HCT116 (cell line): ENCODE results near the gene EIF5B. TPM values are rescaled to one million over a fixed set of nuclear protein-coding genes. Genes with fewer than 3 reads are reported as not detected.
A peak's percentile ranks its signal among the peaks of the same experiment; 100 is the strongest.

Experiments
- ATAC-seq: fragments of 200-7000 bp; cut with Tn5 transposase; 2 replicates; pipeline ENCODE4 v1.9.1; 2020; ENCODE audit warnings: mild to moderate bottlenecking, moderate library complexity
- BruUV-seq: library from RNA; stranded (reverse); fragments of 400-500 nt; replicated peaks from 2 replicates; lab custom pipeline; 2021; lab: Mats Ljungman, UMichigan
- CTCF ChIA-PET: fragments of 300-600 bp; sonication (Branson Sonifier 250); formaldehyde crosslinking; loops from one replicate; lab custom pipeline; 2021; ENCODE audit warnings: antibody characterized with exemption; lab: Charles Lee
- POLR2A ChIA-PET: fragments of 300-600, 350-600 bp; sonication (Branson Sonifier 250); formaldehyde crosslinking; loops from one replicate; lab custom pipeline; 2021; ENCODE audit warnings: antibody characterized with exemption; lab: Charles Lee
- RAD21 ChIA-PET, 2 experiments: fragments of 300-600 bp; sonication (Branson Sonifier 250); formaldehyde crosslinking; loops; one replicate each; lab custom pipeline; 2023; ENCODE audit warnings: low total read pairs in 2 of 2; ENCODE audit not compliant: uncharacterized antibody in 2 of 2, unreplicated experiment in 2 of 2, low non-redundant PET in 1 of 2; lab: Charles Lee
- DNase-seq: peaks from one replicate; pipeline ENCODE4 v3.0.0-alpha.2; 2010; ENCODE audit warnings: low read depth, low spot score
- H2AFZ ChIP-seq: fragments of 200-600 bp; shearing (Covaris generic), sonication (generic); 2 replicates; pipeline ENCODE4 v1.6.1; 2017; ENCODE audit warnings: low read depth, mixed run types, mixed read lengths, antibody characterized with exemption, low read length; ENCODE audit not compliant: poor library complexity, severe bottlenecking
- H3K27ac ChIP-seq: 2 replicates; pipeline ENCODE4 v1.5.1; 2012; ENCODE audit warnings: low read depth, low read length
- H3K27me3 ChIP-seq: fragments of 200-600 bp; sonication (generic); 2 replicates; pipeline ENCODE4 v1.6.1; 2016; ENCODE audit warnings: mixed run types, low read length, mixed read lengths; ENCODE audit not compliant: insufficient read depth
- H3K36me3 ChIP-seq, 2 experiments: fragments of 200-500 bp in 1 of 2; fragments of 200-600 bp in 1 of 2; sonication (Bioruptor generic) in 1 of 2; sonication (generic) in 1 of 2; 2 replicates each; pipeline versions ENCODE4 v1.5.1 to v1.6.1; 2014 to 2016; ENCODE audit warnings: low read length in 2 of 2, inconsistent platforms in 1 of 2, mixed read lengths in 1 of 2, mixed run types in 1 of 2; ENCODE audit not compliant: insufficient read depth in 2 of 2, control insufficient read depth in 1 of 2
- H3K4me1 ChIP-seq, 2 experiments: fragments of 200-600 bp in 1 of 2; sonication (generic) in 1 of 2; 2 replicates each; pipeline versions ENCODE4 v1.5.1 to v1.6.1; 2012 to 2017; ENCODE audit warnings: low read length in 2 of 2, inconsistent platforms in 1 of 2, mild to moderate bottlenecking in 1 of 2, mixed read lengths in 1 of 2, mixed run types in 1 of 2, moderate library complexity in 1 of 2; ENCODE audit not compliant: insufficient read depth in 2 of 2, control insufficient read depth in 1 of 2
- H3K4me2 ChIP-seq: fragments of 200-600 bp; sonication (generic); 2 replicates; pipeline ENCODE4 v1.6.1; 2017; ENCODE audit warnings: mixed run types, low read length, mixed read lengths
- H3K4me3 ChIP-seq, 2 experiments: fragments of 200-600 bp in 1 of 2; sonication (generic) in 1 of 2; replicated peaks in 1 of 2; 2 replicates each; pipeline ENCODE4 v1.5.1; 2011 to 2016; ENCODE audit warnings: low read length in 2 of 2, control low read depth in 1 of 2, low read depth in 1 of 2, mild to moderate bottlenecking in 1 of 2, mixed read lengths in 1 of 2, mixed run types in 1 of 2
- H3K79me2 ChIP-seq: fragments of 200-600 bp; sonication (generic); 2 replicates; pipeline ENCODE4 v1.6.1; 2017; ENCODE audit warnings: mild to moderate bottlenecking, mixed run types, low read length, moderate library complexity, mixed read lengths; ENCODE audit not compliant: insufficient read depth
- H3K9ac ChIP-seq: fragments of 200-600 bp; sonication (generic); 2 replicates; pipeline ENCODE4 v1.6.1; 2016; ENCODE audit warnings: low read length, mixed read lengths
- H3K9me2 ChIP-seq: fragments of 200-600 bp; sonication (generic), shearing (Covaris generic); 2 replicates; pipeline ENCODE4 v1.6.1; 2017; ENCODE audit warnings: mixed run types, mild to moderate bottlenecking, moderate library complexity; ENCODE audit not compliant: insufficient read depth
- H3K9me3 ChIP-seq, 2 experiments: fragments of 200-500 bp in 1 of 2; fragments of 200-600 bp in 1 of 2; sonication (Bioruptor generic) in 1 of 2; sonication (generic) in 1 of 2; 2 replicates each; pipeline ENCODE4 v1.6.1; 2014 to 2017; ENCODE audit warnings: low read length in 2 of 2, mixed read lengths in 2 of 2, inconsistent platforms in 1 of 2, low read depth in 1 of 2, mild to moderate bottlenecking in 1 of 2, mixed run types in 1 of 2, moderate library complexity in 1 of 2; ENCODE audit not compliant: control insufficient read depth in 1 of 2, insufficient read depth in 1 of 2
- H4K20me1 ChIP-seq: fragments of 200-600 bp; sonication (generic), shearing (Covaris generic); 2 replicates; pipeline ENCODE4 v1.6.1; 2017; ENCODE audit warnings: mixed run types, mild to moderate bottlenecking, moderate library complexity; ENCODE audit not compliant: insufficient read depth
- CBX3 ChIP-seq: IDR thresholded peaks from 2 replicates; pipeline ENCODE4 v1.6.1; 2012; ENCODE audit warnings: low read depth
- EGR1 ChIP-seq: IDR thresholded peaks from 2 replicates; pipeline ENCODE4 v1.6.1; 2012; ENCODE audit warnings: low read depth
- EZH2 ChIP-seq: fragments of 200-600 bp; sonication (generic); IDR thresholded peaks from 2 replicates; pipeline ENCODE4 v1.6.1; 2017; ENCODE audit warnings: antibody characterized with exemption, mixed run types
- EZH2phosphoT487 ChIP-seq: fragments of 200-600 bp; IDR thresholded peaks from 2 replicates; pipeline ENCODE4 v1.6.1; 2018; ENCODE audit warnings: antibody characterized with exemption, borderline replicate concordance
- FOSL1 ChIP-seq: IDR thresholded peaks from 2 replicates; pipeline ENCODE4 v1.6.1; 2012; ENCODE audit warnings: low read depth
- POLR2A ChIP-seq: IDR thresholded peaks from 2 replicates; pipeline ENCODE4 v1.7.0; 2011; ENCODE audit warnings: borderline replicate concordance; ENCODE audit not compliant: insufficient read depth, insufficient read length; ENCODE audit errors: extremely low read depth
- POLR2AphosphoS5 ChIP-seq: IDR thresholded peaks from 2 replicates; pipeline ENCODE4 v1.6.1; 2011; ENCODE audit warnings: mild to moderate bottlenecking, low read depth, low read length, moderate library complexity
- RAD21 ChIP-seq: IDR thresholded peaks from 2 replicates; pipeline ENCODE4 v1.6.1; 2012; ENCODE audit warnings: low read depth, mild to moderate bottlenecking
- SP1 ChIP-seq: IDR thresholded peaks from 2 replicates; pipeline ENCODE4 v1.6.1; 2012; ENCODE audit warnings: low read depth
- TCF7L2 ChIP-seq: IDR thresholded peaks from 2 replicates; pipeline ENCODE4 v1.7.0; 2011; ENCODE audit warnings: borderline replicate concordance, inconsistent platforms; ENCODE audit not compliant: insufficient read depth, insufficient read length; ENCODE audit errors: extremely low read depth
- YY1 ChIP-seq: IDR thresholded peaks from 2 replicates; pipeline ENCODE4 v1.6.1; 2011; ENCODE audit warnings: low read length, low read depth, moderate library complexity, mild to moderate bottlenecking; ENCODE audit not compliant: insufficient replicate concordance; ENCODE audit errors: extremely low read depth
- ZFX ChIP-seq: fragments of 450-650 bp; IDR thresholded peaks from 2 replicates; pipeline ENCODE4 v1.6.1; 2017
- ZNF274 ChIP-seq: fragments of 200-500 bp; sonication (Bioruptor generic); IDR thresholded peaks from 2 replicates; pipeline ENCODE4 v1.6.1; 2014; ENCODE audit warnings: mild to moderate bottlenecking, low read depth, low read length, inconsistent platforms
- intact Hi-C: fragments of 100-400 bp; cut with micrococcal nuclease; formaldehyde crosslinking; loops from 2 replicates; pipeline ENCODE4 v1.10.0; 2022
- total RNA-seq: library from RNA; stranded (reverse); gene quantifications from one replicate; pipeline ENCODE4 v1.2.1, GENCODE V29; 2021; ENCODE audit not compliant: unreplicated experiment
- TF ChIP-seq, protein P1 (sequence below): IDR thresholded peaks from 2 replicates; pipeline ENCODE4 v1.6.1; 2011; ENCODE audit warnings: mild to moderate bottlenecking, low read length, moderate library complexity; ENCODE audit not compliant: insufficient replicate concordance; ENCODE audit errors: extremely low read depth
- TF ChIP-seq, protein P2 (sequence below): IDR thresholded peaks from 2 replicates; pipeline ENCODE4 v1.6.1; 2012
- TF ChIP-seq, protein P3 (sequence below): IDR thresholded peaks from 2 replicates; pipeline ENCODE4 v1.6.1; 2012; ENCODE audit warnings: low read depth
- TF ChIP-seq, protein P4 (sequence below), 3 experiments: fragments of 200-600 bp in 1 of 3; sonication (generic) in 1 of 3; IDR thresholded peaks in 2 of 3; conservative IDR thresholded peaks in 1 of 3; 2 replicates each; pipeline ENCODE4 v1.5.1; 2012 to 2017; ENCODE audit warnings: low read depth in 2 of 3, low read length in 2 of 3, antibody characterized with exemption in 1 of 3, borderline replicate concordance in 1 of 3, control low read depth in 1 of 3, mild to moderate bottlenecking in 1 of 3, mixed read lengths in 1 of 3, mixed run types in 1 of 3, moderate library complexity in 1 of 3; ENCODE audit not compliant: insufficient read depth in 1 of 3
- TF ChIP-seq, protein P5 (sequence below): IDR thresholded peaks from 2 replicates; pipeline ENCODE4 v1.6.1; 2012

The EIF5B gene
- total RNA-seq, 1 experiment from 2014 or later, result 65.9 TPM

DNA sequence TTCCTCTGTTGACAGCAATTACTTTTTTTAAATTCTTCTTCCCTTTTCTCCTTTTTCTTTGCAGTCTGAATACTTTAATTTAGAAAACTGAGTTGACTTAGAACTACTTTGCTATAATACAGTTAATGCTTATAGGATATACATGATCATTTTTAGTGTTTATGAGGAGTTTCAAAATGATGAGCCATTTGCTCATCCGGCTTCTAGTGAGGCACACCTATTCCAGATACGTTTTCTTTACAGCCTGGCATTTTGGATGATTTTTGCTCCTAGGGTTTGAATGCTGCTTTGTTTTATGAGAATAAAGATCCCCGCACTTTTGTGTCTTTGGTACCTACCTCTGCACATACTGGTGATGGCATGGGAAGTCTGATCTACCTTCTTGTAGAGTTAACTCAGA lies 52.8 kb downstream of the EIF5B start:
- H2AFZ ChIP-seq, result no peak overlapping the region
- CTCF ChIA-PET, result no interaction called here
- POLR2A ChIA-PET, result no interaction called here
- peaks cover 15% of the 10 kb centered on the region; the same call in 1 of the 2 replicates for H4K20me1 ChIP-seq
- ATAC-seq (no peak), DNase-seq (no peak)
- peaks cover 37% of the 10 kb centered on the region for H3K79me2 ChIP-seq
- no peak overlapping the region for H3K4me2 ChIP-seq
- H3K27me3 ChIP-seq, result no peaks in the 10 kb centered on the region
- RAD21 ChIA-PET, result no interaction called here
- H3K4me3 ChIP-seq, result no peak overlapping the region
- peaks cover 31 to 36% of the 10 kb centered on the region in 2 experiments; a peak in 3 of 4 replicates for H3K36me3 ChIP-seq
- H3K9me2 ChIP-seq, result no peaks in the 10 kb centered on the region
- BruUV-seq, result TSS peak; percentile 39
- no peaks in the 10 kb centered on the region for H3K9me3 ChIP-seq
- TF ChIP-seq YY1 (no peak), TCF7L2 (no peak), POLR2AphosphoS5 (no peak), EGR1 (no peak), EZH2 (no peak), ZNF274 (no peak), SP1 (no peak), FOSL1 (no peak), POLR2A (no peak), EZH2phosphoT487 (no peak), CBX3 (no peak), ZFX (no peak), RAD21 (no peak)
- TF ChIP-seq, protein P1, sequence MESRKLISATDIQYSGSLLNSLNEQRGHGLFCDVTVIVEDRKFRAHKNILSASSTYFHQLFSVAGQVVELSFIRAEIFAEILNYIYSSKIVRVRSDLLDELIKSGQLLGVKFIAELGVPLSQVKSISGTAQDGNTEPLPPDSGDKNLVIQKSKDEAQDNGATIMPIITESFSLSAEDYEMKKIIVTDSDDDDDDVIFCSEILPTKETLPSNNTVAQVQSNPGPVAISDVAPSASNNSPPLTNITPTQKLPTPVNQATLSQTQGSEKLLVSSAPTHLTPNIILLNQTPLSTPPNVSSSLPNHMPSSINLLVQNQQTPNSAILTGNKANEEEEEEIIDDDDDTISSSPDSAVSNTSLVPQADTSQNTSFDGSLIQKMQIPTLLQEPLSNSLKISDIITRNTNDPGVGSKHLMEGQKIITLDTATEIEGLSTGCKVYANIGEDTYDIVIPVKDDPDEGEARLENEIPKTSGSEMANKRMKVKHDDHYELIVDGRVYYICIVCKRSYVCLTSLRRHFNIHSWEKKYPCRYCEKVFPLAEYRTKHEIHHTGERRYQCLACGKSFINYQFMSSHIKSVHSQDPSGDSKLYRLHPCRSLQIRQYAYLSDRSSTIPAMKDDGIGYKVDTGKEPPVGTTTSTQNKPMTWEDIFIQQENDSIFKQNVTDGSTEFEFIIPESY, result no peak
- TF ChIP-seq, protein P2, sequence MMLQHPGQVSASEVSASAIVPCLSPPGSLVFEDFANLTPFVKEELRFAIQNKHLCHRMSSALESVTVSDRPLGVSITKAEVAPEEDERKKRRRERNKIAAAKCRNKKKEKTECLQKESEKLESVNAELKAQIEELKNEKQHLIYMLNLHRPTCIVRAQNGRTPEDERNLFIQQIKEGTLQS, result no peak
- TF ChIP-seq, protein P3, sequence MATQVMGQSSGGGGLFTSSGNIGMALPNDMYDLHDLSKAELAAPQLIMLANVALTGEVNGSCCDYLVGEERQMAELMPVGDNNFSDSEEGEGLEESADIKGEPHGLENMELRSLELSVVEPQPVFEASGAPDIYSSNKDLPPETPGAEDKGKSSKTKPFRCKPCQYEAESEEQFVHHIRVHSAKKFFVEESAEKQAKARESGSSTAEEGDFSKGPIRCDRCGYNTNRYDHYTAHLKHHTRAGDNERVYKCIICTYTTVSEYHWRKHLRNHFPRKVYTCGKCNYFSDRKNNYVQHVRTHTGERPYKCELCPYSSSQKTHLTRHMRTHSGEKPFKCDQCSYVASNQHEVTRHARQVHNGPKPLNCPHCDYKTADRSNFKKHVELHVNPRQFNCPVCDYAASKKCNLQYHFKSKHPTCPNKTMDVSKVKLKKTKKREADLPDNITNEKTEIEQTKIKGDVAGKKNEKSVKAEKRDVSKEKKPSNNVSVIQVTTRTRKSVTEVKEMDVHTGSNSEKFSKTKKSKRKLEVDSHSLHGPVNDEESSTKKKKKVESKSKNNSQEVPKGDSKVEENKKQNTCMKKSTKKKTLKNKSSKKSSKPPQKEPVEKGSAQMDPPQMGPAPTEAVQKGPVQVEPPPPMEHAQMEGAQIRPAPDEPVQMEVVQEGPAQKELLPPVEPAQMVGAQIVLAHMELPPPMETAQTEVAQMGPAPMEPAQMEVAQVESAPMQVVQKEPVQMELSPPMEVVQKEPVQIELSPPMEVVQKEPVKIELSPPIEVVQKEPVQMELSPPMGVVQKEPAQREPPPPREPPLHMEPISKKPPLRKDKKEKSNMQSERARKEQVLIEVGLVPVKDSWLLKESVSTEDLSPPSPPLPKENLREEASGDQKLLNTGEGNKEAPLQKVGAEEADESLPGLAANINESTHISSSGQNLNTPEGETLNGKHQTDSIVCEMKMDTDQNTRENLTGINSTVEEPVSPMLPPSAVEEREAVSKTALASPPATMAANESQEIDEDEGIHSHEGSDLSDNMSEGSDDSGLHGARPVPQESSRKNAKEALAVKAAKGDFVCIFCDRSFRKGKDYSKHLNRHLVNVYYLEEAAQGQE, result no peak
- TF ChIP-seq, protein P4, sequence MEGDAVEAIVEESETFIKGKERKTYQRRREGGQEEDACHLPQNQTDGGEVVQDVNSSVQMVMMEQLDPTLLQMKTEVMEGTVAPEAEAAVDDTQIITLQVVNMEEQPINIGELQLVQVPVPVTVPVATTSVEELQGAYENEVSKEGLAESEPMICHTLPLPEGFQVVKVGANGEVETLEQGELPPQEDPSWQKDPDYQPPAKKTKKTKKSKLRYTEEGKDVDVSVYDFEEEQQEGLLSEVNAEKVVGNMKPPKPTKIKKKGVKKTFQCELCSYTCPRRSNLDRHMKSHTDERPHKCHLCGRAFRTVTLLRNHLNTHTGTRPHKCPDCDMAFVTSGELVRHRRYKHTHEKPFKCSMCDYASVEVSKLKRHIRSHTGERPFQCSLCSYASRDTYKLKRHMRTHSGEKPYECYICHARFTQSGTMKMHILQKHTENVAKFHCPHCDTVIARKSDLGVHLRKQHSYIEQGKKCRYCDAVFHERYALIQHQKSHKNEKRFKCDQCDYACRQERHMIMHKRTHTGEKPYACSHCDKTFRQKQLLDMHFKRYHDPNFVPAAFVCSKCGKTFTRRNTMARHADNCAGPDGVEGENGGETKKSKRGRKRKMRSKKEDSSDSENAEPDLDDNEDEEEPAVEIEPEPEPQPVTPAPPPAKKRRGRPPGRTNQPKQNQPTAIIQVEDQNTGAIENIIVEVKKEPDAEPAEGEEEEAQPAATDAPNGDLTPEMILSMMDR (IDR thresholded peaks at IDR 0.05 in 2 of 3, conservative IDR thresholded peaks at IDR 0.05 in 1 of 3; ENCODE audit: borderline replicate concordance in 1 of 3, insufficient read depth in 1 of 3, low read depth in 2 of 3, low read length in 2 of 3), result no peak
- TF ChIP-seq, protein P5, sequence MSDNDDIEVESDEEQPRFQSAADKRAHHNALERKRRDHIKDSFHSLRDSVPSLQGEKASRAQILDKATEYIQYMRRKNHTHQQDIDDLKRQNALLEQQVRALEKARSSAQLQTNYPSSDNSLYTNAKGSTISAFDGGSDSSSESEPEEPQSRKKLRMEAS, result no peak
- intact Hi-C loops, result no loop called here
- H3K9ac ChIP-seq, result no peak overlapping the region
- no peaks in the 10 kb centered on the region for H3K4me1 ChIP-seq
- no peak overlapping the region for H3K27ac ChIP-seq
